SKM-1 (cell line): Measurements from ENCODE around the gene RPS6KL1.

Experiments used
- DNase-seq: peaks from one replicate; lab custom pipeline; 2025; ENCODE audit not compliant: unreplicated experiment; lab: John Stamatoyannopoulos, UW

RPS6KL1 gene

GRCh38 chr14:74859757-74860552, 63.1 kb downstream of the RPS6KL1 start:
- no peak for DNase-seq

DNA sequence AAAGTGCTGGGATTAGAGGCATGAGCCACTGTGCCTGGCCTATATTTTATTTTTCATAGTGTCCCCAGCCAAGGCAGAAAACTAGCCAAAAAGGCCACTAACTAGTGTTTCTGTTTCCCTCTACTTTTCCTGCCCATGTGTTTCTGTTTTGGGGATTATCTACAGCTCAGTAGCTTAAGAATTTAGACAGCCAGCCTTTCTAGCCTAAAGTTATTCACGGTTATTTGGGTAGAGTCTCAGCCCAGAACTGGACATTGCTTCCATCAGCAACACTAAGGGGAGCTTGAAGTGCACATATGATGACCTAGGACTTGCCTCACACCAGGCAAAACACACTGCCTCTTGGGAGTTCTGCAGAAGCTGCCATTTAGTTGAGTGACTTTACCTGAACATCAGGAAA, 65.0 kb downstream of the RPS6KL1 start:
- DNase-seq: no peak

DNA sequence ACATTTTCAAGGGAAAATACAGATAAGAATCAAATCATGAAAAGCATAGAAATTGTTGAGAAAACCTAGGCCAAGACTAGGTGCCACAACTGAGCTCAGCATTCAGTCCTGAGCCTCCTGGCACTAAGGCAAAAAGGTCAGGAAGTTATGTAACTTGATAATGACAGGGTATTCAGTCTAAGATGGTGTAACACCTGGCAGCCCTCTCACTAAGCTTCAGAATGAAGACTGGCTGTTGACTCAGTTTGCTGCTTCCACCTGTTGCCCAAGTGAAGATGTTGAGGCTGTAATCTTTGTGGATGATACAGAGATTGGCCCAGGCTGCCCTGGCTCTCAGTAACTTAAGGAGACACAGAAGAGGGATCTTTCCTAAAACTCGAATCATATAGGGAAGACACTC, 66.7 kb downstream of the RPS6KL1 start:
- no peak for DNase-seq

- no peak for DNase-seq
These were observed 67.1 kb downstream of the RPS6KL1 start for GRCh38 chr14:74855945-74856344.

DNA sequence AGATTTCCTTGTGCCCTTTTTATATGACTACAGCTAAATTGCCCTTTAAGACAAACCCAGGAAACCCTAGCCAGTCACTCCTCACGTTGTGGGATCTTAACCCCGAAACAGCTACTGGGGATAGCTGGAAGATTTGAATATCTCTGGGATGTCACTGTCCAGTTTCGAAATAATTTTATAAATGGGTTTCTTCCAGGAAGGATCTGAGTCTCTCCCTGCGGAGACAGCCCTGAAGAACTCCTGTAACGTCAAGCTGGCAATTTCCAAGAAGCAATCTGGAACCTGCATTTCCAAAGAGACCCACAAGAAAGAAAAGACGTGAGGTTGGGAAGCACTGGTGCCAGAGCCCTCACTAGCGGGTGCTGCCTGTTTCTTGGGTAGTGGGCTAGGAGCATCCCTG, 68.0 kb downstream of the RPS6KL1 start:
- DNase-seq: no peak
